IMR-90 (cell line): ENCODE measurements around the gene NIPAL3. TPM values are rescaled to one million over a fixed set of nuclear protein-coding genes. Genes with fewer than 3 reads are reported as not detected.

Source experiments
- ATAC-seq: fragments of 200-7000 bp; cut with Tn5 transposase; 2 replicates; pipeline ENCODE4 v1.9.1; 2020; ENCODE audit warnings: low read depth, mild to moderate bottlenecking, moderate library complexity
- BruUV-seq: library from RNA; stranded (reverse); fragments of 400-500 nt; replicated peaks from 2 replicates; lab custom pipeline; 2021; lab: Mats Ljungman, UMichigan
- CTCF ChIA-PET: fragments of 300-600 bp; formaldehyde crosslinking; extraction: SDS; loops from one replicate; lab custom pipeline; 2021; ENCODE audit warnings: antibody characterized with exemption; lab: Yijun Ruan, JAX
- POLR2A ChIA-PET: fragments of 300-600 bp; sonication (Branson Sonifier 250); formaldehyde crosslinking; loops from one replicate; lab custom pipeline; 2022; ENCODE audit warnings: antibody characterized with exemption; ENCODE audit not compliant: unreplicated experiment; lab: Charles Lee
- DNase-seq: peaks from one replicate; pipeline ENCODE4 v3.0.0; 2013
- H2AFZ ChIP-seq: replicated peaks from 2 replicates; pipeline ENCODE3; 2013; ENCODE audit warnings: low read length, mild to moderate bottlenecking; ENCODE audit not compliant: poor library complexity
- H2AK5ac ChIP-seq: 2 replicates; pipeline ENCODE4 v1.6.1; 2013; ENCODE audit warnings: low read depth, low read length, inconsistent platforms
- H2AK9ac ChIP-seq: replicated peaks from 2 replicates; pipeline ENCODE3; 2013; ENCODE audit warnings: mild to moderate bottlenecking, low read depth, low read length, moderate library complexity; ENCODE audit not compliant: poor library complexity
- H2BK120ac ChIP-seq: 2 replicates; pipeline ENCODE4 v1.6.1; 2013; ENCODE audit warnings: low read depth, low read length, inconsistent platforms
- H2BK15ac ChIP-seq: 3 replicates; pipeline ENCODE4 v1.6.1; 2013; ENCODE audit warnings: low read depth, low read length, inconsistent platforms
- H2BK20ac ChIP-seq: 2 replicates; pipeline ENCODE4 v1.6.1; 2013; ENCODE audit warnings: low read depth, mild to moderate bottlenecking, inconsistent platforms, low read length, moderate library complexity
- H2BK5ac ChIP-seq: 2 replicates; pipeline ENCODE4 v1.6.1; 2013; ENCODE audit warnings: mild to moderate bottlenecking, low read depth, low read length, inconsistent platforms; ENCODE audit not compliant: poor library complexity, severe bottlenecking
- H3K14ac ChIP-seq: replicated peaks from 2 replicates; pipeline ENCODE4 v1.6.1; 2013; ENCODE audit warnings: low read depth, low read length, inconsistent platforms
- H3K18ac ChIP-seq: 2 replicates; pipeline ENCODE4 v1.6.1; 2013; ENCODE audit warnings: low read depth, low read length, control low read depth
- H3K23ac ChIP-seq: 2 replicates; pipeline ENCODE4 v1.6.1; 2013; ENCODE audit warnings: low read depth, low read length, inconsistent platforms
- H3K27ac ChIP-seq: 2 replicates; pipeline ENCODE4 v1.5.1; 2013; ENCODE audit warnings: mild to moderate bottlenecking, control low read depth, low read length; ENCODE audit not compliant: insufficient read depth
- H3K27me3 ChIP-seq: 2 replicates; pipeline ENCODE4 v1.6.1; 2013; ENCODE audit warnings: low read length; ENCODE audit not compliant: control insufficient read depth, insufficient read depth
- H3K36me3 ChIP-seq: 2 replicates; pipeline ENCODE4 v1.6.1; 2013; ENCODE audit warnings: low read length, mixed read lengths; ENCODE audit not compliant: control insufficient read depth, insufficient read depth
- H3K4ac ChIP-seq: 2 replicates; pipeline ENCODE4 v1.6.1; 2013; ENCODE audit warnings: low read depth, low read length, inconsistent platforms
- H3K4me1 ChIP-seq: 2 replicates; pipeline ENCODE4 v1.6.1; 2013; ENCODE audit warnings: low read length, mixed read lengths; ENCODE audit not compliant: control insufficient read depth, insufficient read depth
- H3K4me2 ChIP-seq: 2 replicates; pipeline ENCODE4 v1.6.1; 2013; ENCODE audit warnings: low read depth, mild to moderate bottlenecking, control low read depth, low read length, moderate library complexity
- H3K4me3 ChIP-seq: 2 replicates; pipeline ENCODE4 v1.5.1; 2013; ENCODE audit warnings: low read depth, mild to moderate bottlenecking, control low read depth, low read length, moderate library complexity; ENCODE audit not compliant: insufficient read depth
- H3K56ac ChIP-seq: 2 replicates; pipeline ENCODE4 v1.6.1; 2013; ENCODE audit warnings: low read length, inconsistent platforms; ENCODE audit not compliant: insufficient read depth; ENCODE audit errors: extremely low read depth
- H3K79me1 ChIP-seq, 2 experiments: 2 replicates each; pipeline ENCODE4 v1.6.1; 2013; ENCODE audit warnings: low read length in 2 of 2, inconsistent platforms in 1 of 2, low read depth in 1 of 2
- H3K9ac ChIP-seq: 2 replicates; pipeline ENCODE4 v1.6.1; 2013; ENCODE audit warnings: low read depth, low read length, control low read depth
- H3K9me1 ChIP-seq: 2 replicates; pipeline ENCODE4 v1.6.1; 2013; ENCODE audit warnings: low read length, inconsistent platforms; ENCODE audit not compliant: insufficient read depth
- H3K9me3 ChIP-seq: 2 replicates; pipeline ENCODE4 v1.6.1; 2013; ENCODE audit warnings: low read length; ENCODE audit not compliant: control insufficient read depth, insufficient read depth
- H4K20me1 ChIP-seq: 2 replicates; pipeline ENCODE4 v1.6.1; 2013; ENCODE audit warnings: low read length, inconsistent platforms; ENCODE audit not compliant: insufficient read depth
- H4K5ac ChIP-seq: 2 replicates; pipeline ENCODE4 v1.6.1; 2013; ENCODE audit warnings: mild to moderate bottlenecking, low read depth, low read length, control low read depth
- H4K8ac ChIP-seq, 2 experiments: 2 replicates each; pipeline ENCODE4 v1.6.1; 2013; ENCODE audit warnings: low read depth in 2 of 2, low read length in 2 of 2, control low read depth in 1 of 2, inconsistent platforms in 1 of 2
- H4K91ac ChIP-seq: 2 replicates; pipeline ENCODE4 v1.6.1; 2013; ENCODE audit warnings: low read depth, low read length, inconsistent platforms; ENCODE audit not compliant: insufficient read depth
- BHLHE40 ChIP-seq: fragments of 150-350 bp; IDR thresholded peaks from 2 replicates; pipeline ENCODE4 v1.6.1; 2016; ENCODE audit warnings: mild to moderate bottlenecking, low read depth, low read length
- CEBPB ChIP-seq: IDR thresholded peaks from 2 replicates; pipeline ENCODE4 v1.6.1; 2012; ENCODE audit warnings: low read depth, low read length, improper control_type of control experiment
- CHD1 ChIP-seq: IDR thresholded peaks from 2 replicates; pipeline ENCODE4 v1.6.1; 2012; ENCODE audit warnings: low read depth, low read length, improper control_type of control experiment
- FOS ChIP-seq: fragments of 150-350 bp; IDR thresholded peaks from 2 replicates; pipeline ENCODE4 v1.6.1; 2016; ENCODE audit warnings: low read depth, low read length
- MAFK ChIP-seq: IDR thresholded peaks from 2 replicates; pipeline ENCODE4 v1.6.1; 2012; ENCODE audit warnings: low read depth, low read length, improper control_type of control experiment
- MAZ ChIP-seq: IDR thresholded peaks from 2 replicates; pipeline ENCODE4 v1.6.1; 2012; ENCODE audit warnings: low read depth, mild to moderate bottlenecking, low read length, improper control_type of control experiment, moderate library complexity, borderline replicate concordance
- MXI1 ChIP-seq: IDR thresholded peaks from 2 replicates; pipeline ENCODE4 v1.6.1; 2012; ENCODE audit warnings: low read depth, mild to moderate bottlenecking, low read length, moderate library complexity, borderline replicate concordance
- NFE2L2 ChIP-seq: fragments of 150-350 bp; IDR thresholded peaks from 2 replicates; pipeline ENCODE4 v1.6.1; 2016; ENCODE audit warnings: low read depth, mild to moderate bottlenecking, low read length
- POLR2A ChIP-seq: IDR thresholded peaks from 2 replicates; pipeline ENCODE4 v1.6.1; 2012; ENCODE audit warnings: mild to moderate bottlenecking, low read depth, low read length
- RAD21 ChIP-seq: IDR thresholded peaks from 2 replicates; pipeline ENCODE4 v1.6.1; 2012; ENCODE audit warnings: low read length, improper control_type of control experiment
- RCOR1 ChIP-seq: IDR thresholded peaks from 2 replicates; pipeline ENCODE4 v1.6.1; 2012; ENCODE audit warnings: mild to moderate bottlenecking, low read length, improper control_type of control experiment; ENCODE audit not compliant: insufficient replicate concordance
- SMC3 ChIP-seq: fragments of 150-350 bp; IDR thresholded peaks from 2 replicates; pipeline ENCODE4 v1.6.1; 2016; ENCODE audit warnings: low read depth, mild to moderate bottlenecking, antibody characterized with exemption, low read length, moderate library complexity
- WGBS, 2 experiments: methylation state at CpG; one replicate each; pipeline versions ENCODE4 v1.1.5 to v1.1.7; 2013; ENCODE audit warnings: missing lambda C conversion rate in 2 of 2; ENCODE audit not compliant: insufficient read length in 1 of 2; ENCODE audit errors: extremely low coverage in 2 of 2; 5-methylcytosine and 5-hydroxymethylcytosine counted together
- dilution Hi-C: fragments of 300-500 bp; cut with HindIII; formaldehyde crosslinking; loops from one replicate; pipeline ENCODE4 v1.14.3; 2018; ENCODE audit warnings: low sequenced_read_pairs; ENCODE audit not compliant: unreplicated experiment
- in situ Hi-C: fragments of 300-500 bp; cut with MboI; formaldehyde crosslinking; loops from 3 replicates; pipeline ENCODE4 v1.14.3; 2019; ENCODE audit warnings: low sequenced_read_pairs, inconsistent platforms, mixed read lengths
- intact Hi-C: fragments of 100-400 bp; cut with micrococcal nuclease; formaldehyde crosslinking; loops from 2 replicates; pipeline ENCODE4 v1.10.0; 2022
- polyA plus RNA-seq, 3 experiments: library from polyadenylated mRNA; depleted of rRNA; stranded (reverse); fragments of >200 nt; gene quantifications; 2 replicates each; pipeline ENCODE4 v1.2.3, GENCODE V29; 2012; ENCODE audit warnings: low replicate concordance in 1 of 3
- total RNA-seq: library from RNA; depleted of rRNA; stranded (reverse); fragments of >200 nt; gene quantifications from 2 replicates; pipeline ENCODE4 v1.2.3, GENCODE V29; 2012
- TF ChIP-seq, protein P1 (sequence below): fragments of 150-350 bp; IDR thresholded peaks from 2 replicates; pipeline ENCODE4 v1.6.1; 2017; ENCODE audit warnings: mild to moderate bottlenecking, antibody characterized with exemption, low read length, low read depth
- TF ChIP-seq, protein P2 (sequence below): conservative IDR thresholded peaks from 2 replicates; pipeline ENCODE4 v1.5.1; 2012; ENCODE audit warnings: mild to moderate bottlenecking, low read depth, low read length, improper control_type of control experiment

The NIPAL3 gene
- total and polyA plus RNA-seq, 2 of the 4 experiments (the other 2 are of a cell fraction): 55.0 to 123 TPM

DNA sequence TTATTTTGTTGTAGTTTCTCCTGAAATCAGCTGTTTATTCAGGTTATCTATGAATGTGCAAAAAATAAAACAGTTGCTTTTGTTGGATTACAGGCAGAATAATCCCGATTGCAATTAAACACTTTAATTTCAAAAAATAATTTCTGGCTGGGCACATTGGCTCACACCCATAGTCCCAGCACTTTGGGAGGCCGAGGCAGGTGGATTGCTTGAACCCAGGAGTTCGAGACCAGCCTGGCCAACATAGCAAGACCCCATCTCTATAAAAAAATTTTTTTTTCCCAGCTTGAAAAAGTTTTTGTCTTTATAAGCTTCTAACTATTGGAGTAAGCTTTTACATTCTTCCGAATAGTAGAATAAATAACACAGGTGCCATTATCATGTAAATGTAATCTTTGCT lies 102.3 kb downstream of the NIPAL3 start:
- ATAC-seq (no peak), DNase-seq (no peak)
- in situ Hi-C loops (no loop called here), dilution Hi-C loops (no loop called here), intact Hi-C loops (no loop called here)
- no peaks in the 10 kb centered on the region for H3K9me3 ChIP-seq
- no peak overlapping the region for H4K5ac ChIP-seq
- H3K4me1 ChIP-seq: no peaks in the 10 kb centered on the region
- H2AFZ ChIP-seq: no peak overlapping the region
- ChIA-PET CTCF (no interaction called here), POLR2A (no interaction called here)
- BruUV-seq: no TSS peak
- H3K4me3 ChIP-seq: no peak overlapping the region
- peaks cover 6 to 9% of the 10 kb centered on the region in 2 experiments; a peak in 3 of 4 replicates for H3K79me1 ChIP-seq
- H2AK5ac ChIP-seq: no peak overlapping the region
- no peak overlapping the region for H2BK20ac ChIP-seq
- no peaks in the 10 kb centered on the region for H3K36me3 ChIP-seq
- H2AK9ac ChIP-seq: no peak overlapping the region
- no peak overlapping the region for H3K56ac ChIP-seq
- no peak overlapping the region for H3K18ac ChIP-seq
- 0 out of 2 replicates have a peak, but pooled peaks cover 5% of the 10 kb centered on the region for H3K9me1 ChIP-seq
- no peak overlapping the region for H3K4me2 ChIP-seq
- H3K14ac ChIP-seq: no peak overlapping the region
- no peak overlapping the region for H3K27ac ChIP-seq
- no peak overlapping the region for H4K91ac ChIP-seq
- no CpG with 5 or more reads among the region's 4 CpGs for WGBS, 2 experiments
- H2BK15ac ChIP-seq: no peak overlapping the region
- H4K8ac ChIP-seq: no peak overlapping the region
- no peak overlapping the region for H3K9ac ChIP-seq
- H2BK5ac ChIP-seq: no peak overlapping the region
- TF ChIP-seq RCOR1: no peak
- TF ChIP-seq, protein P1, sequence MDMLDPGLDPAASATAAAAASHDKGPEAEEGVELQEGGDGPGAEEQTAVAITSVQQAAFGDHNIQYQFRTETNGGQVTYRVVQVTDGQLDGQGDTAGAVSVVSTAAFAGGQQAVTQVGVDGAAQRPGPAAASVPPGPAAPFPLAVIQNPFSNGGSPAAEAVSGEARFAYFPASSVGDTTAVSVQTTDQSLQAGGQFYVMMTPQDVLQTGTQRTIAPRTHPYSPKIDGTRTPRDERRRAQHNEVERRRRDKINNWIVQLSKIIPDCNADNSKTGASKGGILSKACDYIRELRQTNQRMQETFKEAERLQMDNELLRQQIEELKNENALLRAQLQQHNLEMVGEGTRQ: no peak
- TF ChIP-seq POLR2A: no peak
- TF ChIP-seq NFE2L2: no peak
- no peak for TF ChIP-seq SMC3
- TF ChIP-seq CHD1: no peak
- no peak for TF ChIP-seq CEBPB
- no peak for TF ChIP-seq MXI1
- no peak for TF ChIP-seq MAFK
- TF ChIP-seq BHLHE40: no peak
- TF ChIP-seq, protein P2, sequence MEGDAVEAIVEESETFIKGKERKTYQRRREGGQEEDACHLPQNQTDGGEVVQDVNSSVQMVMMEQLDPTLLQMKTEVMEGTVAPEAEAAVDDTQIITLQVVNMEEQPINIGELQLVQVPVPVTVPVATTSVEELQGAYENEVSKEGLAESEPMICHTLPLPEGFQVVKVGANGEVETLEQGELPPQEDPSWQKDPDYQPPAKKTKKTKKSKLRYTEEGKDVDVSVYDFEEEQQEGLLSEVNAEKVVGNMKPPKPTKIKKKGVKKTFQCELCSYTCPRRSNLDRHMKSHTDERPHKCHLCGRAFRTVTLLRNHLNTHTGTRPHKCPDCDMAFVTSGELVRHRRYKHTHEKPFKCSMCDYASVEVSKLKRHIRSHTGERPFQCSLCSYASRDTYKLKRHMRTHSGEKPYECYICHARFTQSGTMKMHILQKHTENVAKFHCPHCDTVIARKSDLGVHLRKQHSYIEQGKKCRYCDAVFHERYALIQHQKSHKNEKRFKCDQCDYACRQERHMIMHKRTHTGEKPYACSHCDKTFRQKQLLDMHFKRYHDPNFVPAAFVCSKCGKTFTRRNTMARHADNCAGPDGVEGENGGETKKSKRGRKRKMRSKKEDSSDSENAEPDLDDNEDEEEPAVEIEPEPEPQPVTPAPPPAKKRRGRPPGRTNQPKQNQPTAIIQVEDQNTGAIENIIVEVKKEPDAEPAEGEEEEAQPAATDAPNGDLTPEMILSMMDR: no peak
- TF ChIP-seq FOS: no peak
- no peak for TF ChIP-seq MAZ
- TF ChIP-seq RAD21: no peak
- no peak overlapping the region for H2BK120ac ChIP-seq
- H3K4ac ChIP-seq: no peak overlapping the region
- no peaks in the 10 kb centered on the region for H4K20me1 ChIP-seq
- no peaks in the 10 kb centered on the region for H3K27me3 ChIP-seq
- no peak overlapping the region for H3K23ac ChIP-seq
